Loucy (cell line): ENCODE results near the gene CNPY1.

Experiments
- H2AFZ ChIP-seq: fragments of 200-600 bp; sonication (generic); 2 replicates; pipeline ENCODE4 v1.6.0; 2016; ENCODE audit warnings: antibody characterized with exemption, mild to moderate bottlenecking, low read length, moderate library complexity
- H3F3A ChIP-seq: fragments of 200-600 bp; 2 replicates; pipeline ENCODE4 v1.6.0; 2016; ENCODE audit warnings: antibody characterized with exemption, low read depth, mild to moderate bottlenecking
- H3K27me3 ChIP-seq: fragments of 200-600 bp; sonication (generic); 2 replicates; pipeline ENCODE4 v1.6.1; 2014; ENCODE audit warnings: low read length, mild to moderate bottlenecking; ENCODE audit not compliant: insufficient read depth, poor library complexity, severe bottlenecking
- H3K36me3 ChIP-seq: fragments of 200-600 bp; sonication (generic); 2 replicates; pipeline ENCODE4 v1.6.1; 2016; ENCODE audit warnings: low read length; ENCODE audit not compliant: insufficient read depth
- H3K4me1 ChIP-seq: fragments of 200-600 bp; sonication (generic); 2 replicates; pipeline ENCODE4 v1.5.1; 2014; ENCODE audit warnings: low read length, mild to moderate bottlenecking; ENCODE audit not compliant: insufficient read depth, poor library complexity, severe bottlenecking
- H3K4me2 ChIP-seq: fragments of 200-600 bp; sonication (generic); 2 replicates; pipeline ENCODE4 v1.6.0; 2014; ENCODE audit warnings: antibody characterized with exemption, low read length, low read depth, mild to moderate bottlenecking; ENCODE audit not compliant: poor library complexity, severe bottlenecking
- H3K4me3 ChIP-seq: fragments of 200-600 bp; sonication (generic); 2 replicates; pipeline ENCODE4 v1.5.1; 2014; ENCODE audit warnings: low read length, mild to moderate bottlenecking, mixed read lengths; ENCODE audit not compliant: poor library complexity, severe bottlenecking
- H3K79me2 ChIP-seq: fragments of 200-600 bp; sonication (generic); 2 replicates; pipeline ENCODE4 v1.6.1; 2014; ENCODE audit warnings: low read length; ENCODE audit not compliant: insufficient read depth
- H3K9ac ChIP-seq: fragments of 200-600 bp; sonication (generic); 2 replicates; pipeline ENCODE4 v1.6.0; 2014; ENCODE audit warnings: mild to moderate bottlenecking, low read depth, low read length, moderate library complexity; ENCODE audit not compliant: poor library complexity, severe bottlenecking
- H3K9me2 ChIP-seq: fragments of 200-600 bp; sonication (generic); replicated peaks from 2 replicates; pipeline ENCODE4 v1.6.1; 2016; ENCODE audit warnings: low read depth, low read length, mixed read lengths
- H3K9me3 ChIP-seq: fragments of 200-600 bp; sonication (generic); 2 replicates; pipeline ENCODE4 v1.6.1; 2014; ENCODE audit warnings: mild to moderate bottlenecking, antibody characterized with exemption, low read length, low read depth; ENCODE audit not compliant: insufficient read depth
- H4K20me1 ChIP-seq: fragments of 200-600 bp; sonication (generic); 2 replicates; pipeline ENCODE4 v1.6.0; 2014; ENCODE audit warnings: antibody characterized with exemption, low read length, mild to moderate bottlenecking; ENCODE audit not compliant: insufficient read depth, poor library complexity, severe bottlenecking
- EZH2phosphoT487 ChIP-seq: fragments of 200-600 bp; IDR thresholded peaks from 2 replicates; pipeline ENCODE4 v1.6.1; 2018; ENCODE audit warnings: antibody characterized with exemption, mild to moderate bottlenecking, moderate library complexity, borderline replicate concordance
- TF ChIP-seq, protein P1 (sequence below): fragments of 200-600 bp; sonication (generic); conservative IDR thresholded peaks from 2 replicates; pipeline ENCODE4 v1.5.1; 2014; ENCODE audit warnings: mild to moderate bottlenecking, antibody characterized with exemption, low read length

The CNPY1 gene

GRCh38 chr7:155464948-155465739 lies 81.2 kb downstream of the CNPY1 start:
- Histone ChIP-seq H3K36me3 (no peaks in the 10 kb centered on the region), H3F3A (no peaks in the 10 kb centered on the region), H3K9ac (no peak overlapping the region), H3K4me2 (no peak overlapping the region), H3K27me3 (no peaks in the 10 kb centered on the region), H2AFZ (no peak overlapping the region; the same call in 1 of the 2 replicates), H3K4me3 (no peak overlapping the region), H3K4me1 (no peaks in the 10 kb centered on the region), H3K9me2 (no peaks in the 10 kb centered on the region), H3K9me3 (no peaks in the 10 kb centered on the region), H4K20me1 (no peaks in the 10 kb centered on the region), H3K79me2 (no peaks in the 10 kb centered on the region)
- TF ChIP-seq, protein P1, sequence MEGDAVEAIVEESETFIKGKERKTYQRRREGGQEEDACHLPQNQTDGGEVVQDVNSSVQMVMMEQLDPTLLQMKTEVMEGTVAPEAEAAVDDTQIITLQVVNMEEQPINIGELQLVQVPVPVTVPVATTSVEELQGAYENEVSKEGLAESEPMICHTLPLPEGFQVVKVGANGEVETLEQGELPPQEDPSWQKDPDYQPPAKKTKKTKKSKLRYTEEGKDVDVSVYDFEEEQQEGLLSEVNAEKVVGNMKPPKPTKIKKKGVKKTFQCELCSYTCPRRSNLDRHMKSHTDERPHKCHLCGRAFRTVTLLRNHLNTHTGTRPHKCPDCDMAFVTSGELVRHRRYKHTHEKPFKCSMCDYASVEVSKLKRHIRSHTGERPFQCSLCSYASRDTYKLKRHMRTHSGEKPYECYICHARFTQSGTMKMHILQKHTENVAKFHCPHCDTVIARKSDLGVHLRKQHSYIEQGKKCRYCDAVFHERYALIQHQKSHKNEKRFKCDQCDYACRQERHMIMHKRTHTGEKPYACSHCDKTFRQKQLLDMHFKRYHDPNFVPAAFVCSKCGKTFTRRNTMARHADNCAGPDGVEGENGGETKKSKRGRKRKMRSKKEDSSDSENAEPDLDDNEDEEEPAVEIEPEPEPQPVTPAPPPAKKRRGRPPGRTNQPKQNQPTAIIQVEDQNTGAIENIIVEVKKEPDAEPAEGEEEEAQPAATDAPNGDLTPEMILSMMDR = no peak
- no peak for TF ChIP-seq EZH2phosphoT487

DNA sequence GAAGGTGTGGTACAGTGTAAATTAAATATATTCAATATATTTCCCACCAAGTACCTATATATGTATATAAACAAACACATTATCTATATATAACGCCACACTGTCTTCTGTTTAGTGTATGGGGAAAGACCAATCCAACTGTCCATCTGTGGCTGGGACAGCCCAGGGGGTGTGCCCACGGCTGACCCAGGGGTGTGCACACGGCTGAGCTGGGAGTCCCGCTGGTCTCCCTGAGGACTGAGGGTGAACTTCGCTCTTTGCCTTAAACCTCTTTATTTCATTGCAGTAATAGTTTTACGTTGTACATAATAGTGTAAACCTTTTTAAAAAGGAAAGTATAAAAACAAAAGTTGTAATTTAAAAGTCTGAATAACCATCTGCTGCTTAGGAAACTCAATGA lies 82.2 kb downstream of the CNPY1 start:
- H3K9me2 ChIP-seq = no peaks in the 10 kb centered on the region
- H2AFZ ChIP-seq = no peak overlapping the region
- H3K9ac ChIP-seq = no peak overlapping the region
- H3K4me2 ChIP-seq = no peak overlapping the region
- TF ChIP-seq, protein P1 = no peak
- TF ChIP-seq EZH2phosphoT487 = no peak
- no peaks in the 10 kb centered on the region for H3K9me3 ChIP-seq
- H3K4me3 ChIP-seq = no peak overlapping the region
- no peaks in the 10 kb centered on the region for H3K4me1 ChIP-seq
- no peaks in the 10 kb centered on the region for H4K20me1 ChIP-seq
- H3K27me3 ChIP-seq = no peaks in the 10 kb centered on the region
- H3F3A ChIP-seq = no peaks in the 10 kb centered on the region
- H3K79me2 ChIP-seq = no peaks in the 10 kb centered on the region
- no peaks in the 10 kb centered on the region for H3K36me3 ChIP-seq

- Histone ChIP-seq H3K4me3 (no peak overlapping the region), H3K36me3 (no peaks in the 10 kb centered on the region), H3K9me2 (no peaks in the 10 kb centered on the region), H3K79me2 (no peaks in the 10 kb centered on the region), H3K4me1 (no peaks in the 10 kb centered on the region), H4K20me1 (no peaks in the 10 kb centered on the region), H3K9me3 (no peaks in the 10 kb centered on the region), H3K4me2 (no peak overlapping the region), H3K9ac (no peak overlapping the region), H3K27me3 (no peaks in the 10 kb centered on the region), H3F3A (no peaks in the 10 kb centered on the region), H2AFZ (no peak overlapping the region)
- no peak for TF ChIP-seq EZH2phosphoT487
- TF ChIP-seq, protein P1 = no peak
These were observed 83.1 kb downstream of the CNPY1 start for GRCh38 chr7:155463114-155463811.
